Endothelial cell of umbilical vein (primary cell): ENCODE measurements around the gene OSBPL5.

Experiments
- POLR2A ChIP-seq: IDR thresholded peaks from 2 replicates; pipeline ENCODE4 v1.6.1; 2012; ENCODE audit warnings: low read depth, mild to moderate bottlenecking, control low read depth, low read length
- POLR2AphosphoS5 ChIP-seq: IDR thresholded peaks from 2 replicates; pipeline ENCODE4 v1.6.1; 2012; ENCODE audit warnings: low read depth, mild to moderate bottlenecking, control low read depth, low read length, moderate library complexity; ENCODE audit not compliant: insufficient read depth

- TF ChIP-seq POLR2AphosphoS5 (no peak), POLR2A (no peak)
These were observed 19.9 kb downstream of the OSBPL5 start for GRCh38 chr11:3145206-3145520.
